ENCODE results near the gene EEF2.

EEF2 gene

DNA sequence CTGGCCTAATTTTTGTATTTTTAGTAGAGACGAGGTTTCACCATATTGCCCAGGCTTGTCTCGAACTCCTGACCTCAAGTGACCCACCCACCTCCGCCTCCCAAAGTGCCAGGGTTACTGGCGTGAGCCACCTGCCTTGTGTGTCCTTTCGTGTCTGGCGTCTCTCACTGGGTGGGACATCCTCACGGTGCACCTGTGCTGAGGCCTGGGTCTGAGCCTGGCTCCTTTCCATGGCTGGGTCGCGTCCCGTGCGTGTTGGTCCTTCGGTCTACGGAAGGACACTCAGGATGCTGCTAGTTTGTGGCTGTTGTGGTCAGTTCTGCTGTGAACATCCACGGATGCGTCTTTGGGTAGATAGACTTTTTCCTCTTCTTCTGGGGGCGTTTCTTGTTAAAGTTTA is 41.9 kb upstream of the EEF2 start:
- ATAC-seq (ENCODE audit: low read depth): no peak
- H3K4me3 ChIP-seq (ENCODE audit: severe bottlenecking): no peak overlapping the region
- H3K4me1 ChIP-seq (ENCODE audit: insufficient read depth, poor library complexity, severe bottlenecking): no peaks in the 10 kb centered on the region
- DNase-seq (ENCODE audit: low spot score): peak; percentile 38
- no peak for TF ChIP-seq CTCF (IDR thresholded peaks at IDR 0.05; ENCODE audit: poor library complexity, severe bottlenecking)
- no peaks in the 10 kb centered on the region for H3K9me3 ChIP-seq (ENCODE audit: severe bottlenecking)
- H3K27ac ChIP-seq (ENCODE audit: poor library complexity, severe bottlenecking): no peak overlapping the region
- H3K27me3 ChIP-seq (ENCODE audit: insufficient read depth, poor library complexity, severe bottlenecking): no peaks in the 10 kb centered on the region
- 0 out of 2 replicates have a peak, but pooled peaks cover 6% of the 10 kb centered on the region for H3K36me3 ChIP-seq (ENCODE audit: low read depth)

GRCh38 chr19:4025317-4025716 is 40.1 kb upstream of the EEF2 start:
- no peak overlapping the region for H3K27ac ChIP-seq (ENCODE audit: poor library complexity, severe bottlenecking)
- H3K36me3 ChIP-seq (ENCODE audit: low read depth): 0 out of 2 replicates have a peak, but pooled peaks cover 9% of the 10 kb centered on the region
- H3K4me1 ChIP-seq (ENCODE audit: insufficient read depth, poor library complexity, severe bottlenecking): no peaks in the 10 kb centered on the region
- DNase-seq (ENCODE audit: low spot score): no peak
- no peaks in the 10 kb centered on the region for H3K27me3 ChIP-seq (ENCODE audit: insufficient read depth, poor library complexity, severe bottlenecking)
- TF ChIP-seq CTCF (IDR thresholded peaks at IDR 0.05; ENCODE audit: poor library complexity, severe bottlenecking): no peak
- no peak for ATAC-seq (ENCODE audit: low read depth)
- H3K4me3 ChIP-seq (ENCODE audit: severe bottlenecking): no peak overlapping the region
- no peaks in the 10 kb centered on the region for H3K9me3 ChIP-seq (ENCODE audit: severe bottlenecking)

DNA sequence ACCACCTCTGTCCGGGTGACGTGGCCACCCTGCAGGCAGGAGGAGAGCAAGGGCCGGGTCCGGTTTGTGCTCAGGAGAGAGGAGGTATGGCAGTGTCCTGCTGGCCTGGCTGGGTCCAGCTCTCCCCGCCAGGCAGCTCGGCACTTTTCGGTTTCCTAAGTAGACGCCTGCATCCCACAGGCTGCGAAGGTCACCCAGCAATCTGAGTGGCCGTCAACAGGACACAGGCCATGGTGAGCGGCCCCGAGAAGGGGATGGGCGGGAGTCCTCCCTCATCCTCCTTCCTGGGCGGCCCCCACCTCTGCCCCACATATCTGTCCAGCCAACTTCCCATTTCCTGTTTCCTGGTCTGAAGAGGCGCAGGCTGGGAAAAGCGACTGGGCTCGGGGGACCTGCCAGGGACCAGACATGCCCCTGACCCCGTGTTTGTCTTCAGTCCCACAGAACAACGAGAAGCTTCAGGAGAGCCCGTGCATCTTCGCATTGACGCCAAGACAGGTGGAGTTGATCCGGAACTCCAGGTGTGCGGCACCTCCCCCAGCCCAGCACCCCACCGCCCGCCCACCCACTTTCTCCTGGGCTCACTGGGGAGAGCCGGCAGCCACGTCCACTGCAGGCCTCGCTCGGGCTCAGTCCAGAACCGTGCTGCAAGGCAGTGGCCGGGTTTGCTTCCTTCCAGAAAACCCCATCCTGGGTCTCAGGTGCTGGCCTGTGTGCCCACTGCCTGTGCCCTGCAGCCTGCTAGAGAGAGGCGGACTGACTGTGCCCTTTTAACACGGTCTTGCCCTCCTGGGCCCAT is 38.5 kb upstream of the EEF2 start:
- no peak for DNase-seq (ENCODE audit: low spot score)
- H3K9me3 ChIP-seq (ENCODE audit: severe bottlenecking): no peaks in the 10 kb centered on the region
- no peak overlapping the region for H3K27ac ChIP-seq (ENCODE audit: poor library complexity, severe bottlenecking)
- H3K4me3 ChIP-seq (ENCODE audit: severe bottlenecking): no peak overlapping the region
- 0 out of 2 replicates have a peak, but pooled peaks cover 6% of the 10 kb centered on the region for H3K36me3 ChIP-seq (ENCODE audit: low read depth)
- ATAC-seq (ENCODE audit: low read depth): no peak
- H3K27me3 ChIP-seq (ENCODE audit: insufficient read depth, poor library complexity, severe bottlenecking): no peaks in the 10 kb centered on the region
- TF ChIP-seq CTCF (IDR thresholded peaks at IDR 0.05; ENCODE audit: poor library complexity, severe bottlenecking): no peak
- H3K4me1 ChIP-seq (ENCODE audit: insufficient read depth, poor library complexity, severe bottlenecking): no peaks in the 10 kb centered on the region

- TF ChIP-seq CTCF (IDR thresholded peaks at IDR 0.05; ENCODE audit: poor library complexity, severe bottlenecking): no peak
- no peak overlapping the region for H3K4me3 ChIP-seq (ENCODE audit: severe bottlenecking)
- no peaks in the 10 kb centered on the region for H3K9me3 ChIP-seq (ENCODE audit: severe bottlenecking)
- no peak overlapping the region for H3K27ac ChIP-seq (ENCODE audit: poor library complexity, severe bottlenecking)
- H3K36me3 ChIP-seq (ENCODE audit: low read depth): peaks cover 10% of the 10 kb centered on the region
- H3K4me1 ChIP-seq (ENCODE audit: insufficient read depth, poor library complexity, severe bottlenecking): no peaks in the 10 kb centered on the region
- ATAC-seq (ENCODE audit: low read depth) (no peak), DNase-seq (ENCODE audit: low spot score) (no peak)
- no peaks in the 10 kb centered on the region for H3K27me3 ChIP-seq (ENCODE audit: insufficient read depth, poor library complexity, severe bottlenecking)
Measured at GRCh38 chr19:4019578-4019977, 34.3 kb upstream of the EEF2 start.

All from RWPE2 (cell line).